ENCODE data around the gene DIP2C.

The DIP2C gene

DNA sequence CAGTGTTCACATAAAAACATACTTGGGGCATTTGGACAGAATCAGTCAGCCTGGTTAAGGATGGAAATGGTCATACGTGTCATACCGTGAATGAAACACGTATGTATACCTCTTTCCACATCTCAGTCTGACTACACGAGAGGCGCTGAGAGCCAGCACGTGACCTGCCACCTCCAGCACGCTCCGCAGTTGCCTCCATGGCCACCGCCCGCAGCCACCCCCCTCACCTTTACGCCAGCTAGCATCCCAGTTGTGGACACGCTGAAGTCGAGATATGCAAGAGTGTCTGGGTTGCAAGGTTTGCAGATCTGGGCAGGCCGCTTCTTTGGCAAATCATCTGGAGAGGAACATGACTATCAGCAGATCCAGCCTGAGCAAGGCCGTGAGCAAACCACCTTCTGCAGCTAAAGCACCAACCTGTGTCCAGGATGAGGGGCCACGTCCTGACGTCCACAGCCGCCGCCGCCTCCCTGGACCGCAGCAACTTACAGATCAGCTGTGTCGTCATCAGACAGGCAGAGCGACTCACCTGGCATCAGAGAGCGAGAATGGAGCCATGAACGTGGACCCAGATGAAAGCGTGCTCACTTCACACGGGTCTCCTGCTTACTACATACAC is 344.8 kb downstream of the DIP2C start:
- Histone ChIP-seq H4K20me1 (ENCODE audit: insufficient read depth, low read length) (no peaks in the 10 kb centered on the region), H3K4me2 (ENCODE audit: insufficient read depth, low read length) (no peak overlapping the region), H3K9me3 (ENCODE audit: insufficient read depth, low read length, severe bottlenecking) (no peaks in the 10 kb centered on the region), H2AFZ (ENCODE audit: low read depth, low read length) (no peak overlapping the region), H3K4me3 (ENCODE audit: low read depth in 1 of 2, low read length in 2 of 2) (no peak overlapping the region), H3K27ac (ENCODE audit: low read length) (no peak overlapping the region), H3K27me3 (ENCODE audit: insufficient read depth, low read length, poor library complexity) (no peaks in the 10 kb centered on the region), H3K36me3 (ENCODE audit: insufficient read depth, low read length) (no peaks in the 10 kb centered on the region), H3K9ac (ENCODE audit: low read depth, low read length) (no peak overlapping the region), H3K79me2 (ENCODE audit: insufficient read depth, low read length) (no peaks in the 10 kb centered on the region), H3K4me1 (ENCODE audit: insufficient read depth, low read length) (no peaks in the 10 kb centered on the region)
- no peak for DNase-seq
- TF ChIP-seq EZH2 (IDR thresholded peaks at IDR 0.05; ENCODE audit: borderline replicate concordance, low read depth, low read length, severe bottlenecking), result no peak
- TF ChIP-seq CTCF (IDR thresholded peaks at IDR 0.05; ENCODE audit: borderline replicate concordance, extremely low read depth, low read length, poor library complexity, severe bottlenecking), result no peak
- ATAC-seq (ENCODE audit: insufficient read depth, low read depth), result no peak

DNA sequence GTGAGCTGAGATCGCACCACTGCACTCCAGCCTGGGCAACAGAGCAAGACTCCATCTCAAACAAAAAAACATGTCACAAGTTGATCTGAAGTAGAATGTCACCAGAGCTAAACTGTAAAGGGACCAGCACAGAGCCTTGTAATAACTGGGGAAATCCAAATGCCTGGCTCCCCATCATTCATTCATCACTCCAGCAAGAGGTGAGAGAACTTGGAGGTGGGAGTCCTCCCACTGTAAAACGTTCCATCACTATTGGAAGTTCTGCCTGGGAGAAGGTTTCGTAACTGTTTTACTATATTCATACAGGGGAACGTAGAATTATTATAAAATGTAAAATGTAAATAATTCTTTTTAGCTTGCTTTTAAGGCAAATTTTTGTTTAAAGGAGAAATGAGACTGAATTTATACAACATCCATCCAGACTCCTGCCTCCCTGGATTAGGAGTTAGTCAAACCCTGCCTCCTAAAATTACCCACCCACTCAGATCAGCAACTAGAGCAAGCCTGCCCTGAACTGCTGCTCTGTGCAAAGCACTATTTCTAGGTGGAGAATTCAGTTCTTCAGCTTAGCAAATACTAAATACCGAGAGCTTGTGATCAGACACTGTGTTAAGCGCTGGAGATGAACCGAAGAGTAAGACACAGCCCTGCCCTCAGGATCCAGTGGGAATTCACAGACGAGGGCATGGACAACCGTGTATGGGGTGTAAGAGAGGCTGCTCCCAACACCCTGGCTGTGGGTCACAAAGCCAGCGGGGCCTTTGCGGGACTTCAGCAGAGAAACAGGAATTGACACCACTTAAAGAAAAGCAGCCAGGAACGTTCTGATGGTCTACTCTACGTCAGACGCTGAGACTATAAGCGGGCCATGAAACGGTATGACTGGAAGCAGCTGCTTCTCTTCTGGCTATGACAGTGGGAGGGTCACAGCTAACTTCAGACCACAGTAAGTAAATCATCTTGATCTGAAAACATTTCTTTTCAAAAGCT is 345.9 kb downstream of the DIP2C start:
- Histone ChIP-seq H3K36me3 (ENCODE audit: insufficient read depth, low read length) (no peaks in the 10 kb centered on the region), H2AFZ (ENCODE audit: low read depth, low read length) (no peak overlapping the region), H3K27me3 (ENCODE audit: insufficient read depth, low read length, poor library complexity) (no peaks in the 10 kb centered on the region), H3K9ac (ENCODE audit: low read depth, low read length) (no peak overlapping the region), H4K20me1 (ENCODE audit: insufficient read depth, low read length) (no peaks in the 10 kb centered on the region), H3K4me3 (ENCODE audit: low read depth in 1 of 2, low read length in 2 of 2) (no peak overlapping the region), H3K9me3 (ENCODE audit: insufficient read depth, low read length, severe bottlenecking) (no peaks in the 10 kb centered on the region), H3K79me2 (ENCODE audit: insufficient read depth, low read length) (no peaks in the 10 kb centered on the region), H3K27ac (ENCODE audit: low read length) (no peak overlapping the region), H3K4me1 (ENCODE audit: insufficient read depth, low read length) (peaks cover 8% of the 10 kb centered on the region), H3K4me2 (ENCODE audit: insufficient read depth, low read length) (no peak overlapping the region)
- TF ChIP-seq CTCF (IDR thresholded peaks at IDR 0.05; ENCODE audit: borderline replicate concordance, extremely low read depth, low read length, poor library complexity, severe bottlenecking) (no peak), EZH2 (IDR thresholded peaks at IDR 0.05; ENCODE audit: borderline replicate concordance, low read depth, low read length, severe bottlenecking) (no peak)
- ATAC-seq (ENCODE audit: insufficient read depth, low read depth), result no peak
- DNase-seq, result no peak

- H4K20me1 ChIP-seq (ENCODE audit: insufficient read depth, low read length), result no peaks in the 10 kb centered on the region
- no peak overlapping the region for H3K9ac ChIP-seq (ENCODE audit: low read depth, low read length)
- no peaks in the 10 kb centered on the region for H3K27me3 ChIP-seq (ENCODE audit: insufficient read depth, low read length, poor library complexity)
- H3K79me2 ChIP-seq (ENCODE audit: insufficient read depth, low read length), result no peaks in the 10 kb centered on the region
- no peak for DNase-seq
- no peaks in the 10 kb centered on the region for H3K36me3 ChIP-seq (ENCODE audit: insufficient read depth, low read length)
- no peaks in the 10 kb centered on the region for H3K9me3 ChIP-seq (ENCODE audit: insufficient read depth, low read length, severe bottlenecking)
- H2AFZ ChIP-seq (ENCODE audit: low read depth, low read length), result no peak overlapping the region
- H3K4me1 ChIP-seq (ENCODE audit: insufficient read depth, low read length), result peaks cover 11% of the 10 kb centered on the region
- TF ChIP-seq CTCF (IDR thresholded peaks at IDR 0.05; ENCODE audit: borderline replicate concordance, extremely low read depth, low read length, poor library complexity, severe bottlenecking) (no peak), EZH2 (IDR thresholded peaks at IDR 0.05; ENCODE audit: borderline replicate concordance, low read depth, low read length, severe bottlenecking) (no peak)
- no peak overlapping the region for H3K27ac ChIP-seq (ENCODE audit: low read length)
- ATAC-seq (ENCODE audit: insufficient read depth, low read depth), result no peak
- no peak overlapping the region for H3K4me3 ChIP-seq (ENCODE audit: low read depth in 1 of 2, low read length in 2 of 2)
- no peak overlapping the region for H3K4me2 ChIP-seq (ENCODE audit: insufficient read depth, low read length)
These were observed 348.3 kb downstream of the DIP2C start for GRCh38 chr10:341081-341740.

Measured in DND-41 (cell line).